K562 (cell line): ENCODE results near the gene DAPK2. TPM values are rescaled to one million over a fixed set of nuclear protein-coding genes. Genes with fewer than 3 reads are reported as not detected.

Experiments used
- ATAC-seq: fragments of 200-7000 bp; cut with Tn5 transposase; 3 replicates; pipeline ENCODE4 v1.9.1; 2020; ENCODE audit warnings: moderate library complexity
- BruUV-seq: library from RNA; stranded (reverse); fragments of 400-500 nt; replicated peaks from 2 replicates; lab custom pipeline; 2021; lab: Mats Ljungman, UMichigan
- CTCF ChIA-PET: fragments of 300-600 bp; formaldehyde crosslinking; extraction: SDS; loops from one replicate; lab custom pipeline; 2021; ENCODE audit warnings: low intra/inter-chr PET ratio; lab: Yijun Ruan, JAX
- POLR2A ChIA-PET: fragments of 300-600, 350-650 bp; sonication (Branson Sonifier 250); formaldehyde crosslinking; extraction: SDS; loops from one replicate; lab custom pipeline; 2021; ENCODE audit warnings: antibody characterized with exemption, inconsistent platforms; lab: Yijun Ruan, JAX
- DNase-seq, 4 experiments: peaks; one replicate each; pipeline versions ENCODE4 v3.0.0 to v3.0.0-alpha.2; 2011 to 2018; ENCODE audit warnings: low spot score in 3 of 4, mixed read lengths in 3 of 4; ENCODE audit errors: extremely low read depth in 1 of 4
- FAIRE-seq: peaks from 2 replicates; lab custom pipeline; 2011; peaks lifted over from hg19 to GRCh38; lab: Jason Lieb, UNC
- H2AFZ ChIP-seq: 2 replicates; pipeline ENCODE4 v1.6.0; 2011; ENCODE audit warnings: low read depth, low read length, control low read depth, inconsistent platforms
- H3K27ac ChIP-seq: fragments of 200-600 bp; 3 replicates; pipeline ENCODE4 v1.8.0; 2011; ENCODE audit warnings: low read depth, mild to moderate bottlenecking, control low read depth, inconsistent platforms, low read length, moderate library complexity, mixed read lengths; ENCODE audit errors: extremely low read depth
- H3K27me3 ChIP-seq, 2 experiments: fragments of 300-600 bp in 1 of 2; 2 replicates in 1 of 2; 3 replicates in 1 of 2; pipeline versions ENCODE4 v1.6.0 to v1.8.0; 2011; ENCODE audit warnings: inconsistent platforms in 2 of 2, low read length in 2 of 2, mild to moderate bottlenecking in 1 of 2, mixed read lengths in 1 of 2, moderate library complexity in 1 of 2; ENCODE audit not compliant: control insufficient read depth in 2 of 2, insufficient read depth in 2 of 2
- H3K36me3 ChIP-seq: fragments of 300-600 bp; 3 replicates; pipeline ENCODE4 v1.8.0; 2011; ENCODE audit warnings: mild to moderate bottlenecking, low read length, inconsistent platforms; ENCODE audit not compliant: control insufficient read depth, insufficient read depth
- H3K4me1 ChIP-seq, 2 experiments: fragments of 200-600 bp in 1 of 2; replicated peaks in 1 of 2; 2 replicates in 1 of 2; 3 replicates in 1 of 2; pipeline versions ENCODE4 v1.5.1 to v1.8.0; 2011; ENCODE audit warnings: inconsistent platforms in 2 of 2, low read length in 2 of 2, mild to moderate bottlenecking in 1 of 2, mixed read lengths in 1 of 2, moderate library complexity in 1 of 2; ENCODE audit not compliant: control insufficient read depth in 2 of 2, insufficient read depth in 2 of 2
- H3K4me2 ChIP-seq: 2 replicates; pipeline ENCODE4 v1.6.1; 2011; ENCODE audit warnings: low read length, control low read depth, inconsistent platforms, mixed read lengths; ENCODE audit not compliant: insufficient read depth
- H3K4me3 ChIP-seq: fragments of 200-600 bp; sonication (generic), shearing (Covaris generic); 2 replicates; pipeline ENCODE4 v1.5.1; 2016; ENCODE audit warnings: control low read depth, inconsistent platforms
- H3K79me2 ChIP-seq: fragments of 200-600 bp; 3 replicates; pipeline ENCODE4 v1.8.0; 2011; ENCODE audit warnings: low read length, inconsistent platforms; ENCODE audit not compliant: control insufficient read depth, insufficient read depth
- H3K9ac ChIP-seq, 2 experiments: 2 replicates each; pipeline versions ENCODE4 v1.6.0 to v1.6.1; 2011; ENCODE audit warnings: low read depth in 2 of 2, low read length in 2 of 2, control low read depth in 1 of 2, inconsistent platforms in 1 of 2, mild to moderate bottlenecking in 1 of 2, mixed read lengths in 1 of 2; ENCODE audit not compliant: insufficient read depth in 1 of 2
- H3K9me1 ChIP-seq: one replicate; pipeline ENCODE4 v1.6.0; 2011; ENCODE audit warnings: inconsistent platforms, mild to moderate bottlenecking, low read length, moderate library complexity; ENCODE audit not compliant: control insufficient read depth, insufficient read depth
- H3K9me3 ChIP-seq: replicated peaks from 2 replicates; pipeline ENCODE4 v1.5.1; 2011; ENCODE audit warnings: low read depth, low read length, inconsistent platforms; ENCODE audit not compliant: control insufficient read depth, insufficient read depth
- H4K20me1 ChIP-seq: replicated peaks from 2 replicates; pipeline ENCODE4 v1.6.1; 2011; ENCODE audit warnings: low read length, inconsistent platforms, mixed read lengths; ENCODE audit not compliant: control insufficient read depth, insufficient read depth
- AFF4 ChIP-seq: sonication (generic); formaldehyde crosslinking; IDR thresholded peaks from 2 replicates; pipeline ENCODE4 v1.8.0; 2023; ENCODE audit warnings: mild to moderate bottlenecking, missing genetic modification reagents
- ARHGAP35 ChIP-seq: fragments of 450-650 bp; IDR thresholded peaks from 2 replicates; pipeline ENCODE4 v1.6.1; 2018; ENCODE audit not compliant: partially characterized antibody
- ATF6 ChIP-seq: sonication (generic); formaldehyde crosslinking; IDR thresholded peaks from 2 replicates; pipeline ENCODE4 v1.4.0; 2020; ENCODE audit warnings: mild to moderate bottlenecking, missing genetic modification reagents
- GABPA ChIP-seq: fragments of 200-800 bp; sonication (Bioruptor generic); conservative IDR thresholded peaks from 2 replicates; pipeline ENCODE4 v1.6.1; 2016; ENCODE audit warnings: low read depth, missing genetic modification characterization, missing compliant biosample characterization
- KDM2B ChIP-seq: fragments of 250-450 bp; sonication (Bioruptor Pico); IDR thresholded peaks from 2 replicates; pipeline ENCODE4 v1.8.0; 2021; ENCODE audit warnings: mild to moderate bottlenecking, moderate library complexity
- MAZ ChIP-seq, 2 experiments: fragments of 450-650 bp in 1 of 2; sonication (generic) in 1 of 2; formaldehyde crosslinking; IDR thresholded peaks in 1 of 2; conservative IDR thresholded peaks in 1 of 2; 2 replicates each; pipeline versions ENCODE4 v1.4.0 to v1.5.0; 2020; ENCODE audit warnings: mild to moderate bottlenecking in 1 of 2, missing genetic modification reagents in 1 of 2
- MYC ChIP-seq, 2 experiments: fragments of 250-450 bp in 1 of 2; sonication (Bioruptor Pico) in 1 of 2; IDR thresholded peaks; 2 replicates each; pipeline versions ENCODE4 v1.5.1 to v1.6.1; 2012 to 2021; ENCODE audit warnings: low read depth in 2 of 2, borderline replicate concordance in 1 of 2, improper control_type of control experiment in 1 of 2, low read length in 1 of 2, mild to moderate bottlenecking in 1 of 2, moderate library complexity in 1 of 2
- NR0B1 ChIP-seq: fragments of 450-650 bp; IDR thresholded peaks from one replicate; pipeline ENCODE4 v1.6.1; 2018; ENCODE audit warnings: mild to moderate bottlenecking, moderate library complexity; ENCODE audit not compliant: partially characterized antibody
- POLR2H ChIP-seq: IDR thresholded peaks from 2 replicates; pipeline ENCODE4 v1.6.1; 2016; ENCODE audit warnings: missing genetic modification characterization, low read depth, mild to moderate bottlenecking, control low read depth, missing compliant biosample characterization, moderate library complexity
- SRSF3 ChIP-seq: fragments of 200-400 bp; formaldehyde crosslinking; IDR thresholded peaks from 2 replicates; pipeline ENCODE4 v1.6.1; 2016; ENCODE audit warnings: mild to moderate bottlenecking, low read length, moderate library complexity; ENCODE audit not compliant: insufficient read depth
- ZNF174 ChIP-seq: fragments of 250-450 bp; sonication (Bioruptor Pico); IDR thresholded peaks from 2 replicates; pipeline ENCODE4 v1.4.0; 2020; ENCODE audit warnings: mild to moderate bottlenecking
- ZNF224 ChIP-seq: sonication (generic); formaldehyde crosslinking; IDR thresholded peaks from 2 replicates; pipeline ENCODE4 v1.8.0; 2022; ENCODE audit warnings: mild to moderate bottlenecking, missing genetic modification reagents
- ZNF239 ChIP-seq: fragments of 250-450 bp; sonication (Bioruptor Pico); IDR thresholded peaks from 2 replicates; pipeline ENCODE4 v1.4.0; 2020; ENCODE audit warnings: mild to moderate bottlenecking
- WGBS: fragments of 100-300 bp; shearing (Covaris generic); methylation state at CpG from one replicate; pipeline ENCODE4 v1.1.6; 2016; ENCODE audit warnings: low coverage, mixed read lengths; ENCODE audit not compliant: insufficient coverage; ENCODE audit errors: missing lambda C conversion rate; 5-methylcytosine and 5-hydroxymethylcytosine counted together
- in situ Hi-C: fragments of 300-500 bp; cut with MboI; formaldehyde crosslinking; loops from 4 replicates; pipeline ENCODE4 v1.15.0; 2018; ENCODE audit warnings: inconsistent platforms, mixed read lengths
- intact Hi-C: fragments of 100-400 bp; cut with micrococcal nuclease; formaldehyde crosslinking; loops from 2 replicates; pipeline ENCODE4 v1.14.2; 2022
- polyA plus RNA-seq, 8 experiments: library from polyadenylated mRNA; depleted of rRNA in 4 of 8; stranded (reverse) in 5 of 8; unstranded in 3 of 8; fragments of >200 nt; fragmentation: Nextera tagmentation in 2 of 8; fragmentation: Illumina TruSeq in 1 of 8; extraction: Ambion mirVana in 2 of 8; extraction: Trizol in 1 of 8; gene quantifications; 2 replicates each; pipeline versions ENCODE4 v1.2.1 to v1.2.3, GENCODE V29; 2011 to 2014; ENCODE audit warnings: inconsistent platforms in 1 of 8, missing spikeins in 1 of 8
- total RNA-seq, 7 experiments: library from RNA; depleted of rRNA in 6 of 7; stranded (reverse); fragments of >200 nt in 6 of 7; fragmentation: Illumina TruSeq in 2 of 7; extraction: Trizol in 2 of 7; gene quantifications; 2 replicates each; pipeline versions ENCODE4 v1.2.1 to v1.2.3, GENCODE V29; 2011 to 2021; ENCODE audit warnings: low replicate concordance in 1 of 7

The DAPK2 gene
- total and polyA plus RNA-seq, 9 of the 15 experiments (the other 6 are each of a cell fraction or from before 2014, with no cell fraction given) = 0.14 to 5.2 (median 2.2) TPM

- Histone ChIP-seq H3K4me3 (no peak overlapping the region), H3K36me3 (no peaks in the 10 kb centered on the region), H4K20me1 (no peaks in the 10 kb centered on the region), H3K4me2 (no peak overlapping the region), H2AFZ (no peak overlapping the region), H3K27me3 (no peaks in the 10 kb centered on the region), H3K9me1 (no peaks in the 10 kb centered on the region), H3K4me1 (peaks cover 6 to 25% of the 10 kb centered on the region in 2 experiments), H3K79me2 (no peaks in the 10 kb centered on the region), H3K9ac (0 out of 4 replicates have a peak overlapping the region, but pooled peaks of 1 of the 2 experiments have one; percentile 53), H3K9me3 (no peaks in the 10 kb centered on the region), H3K27ac (no peak overlapping the region)
- in situ Hi-C loops (no loop called here), intact Hi-C loops (no loop called here)
- 10% methylated on average over 1 of the region's 1 CpG for WGBS
- BruUV-seq = no TSS peak
- POLR2A ChIA-PET = no interaction called here
- ATAC-seq (no peak), DNase-seq (no peak), FAIRE-seq (no peak)
- CTCF ChIA-PET = no interaction called here
- TF ChIP-seq ZNF174 (CRISPR knock-in tag) (no peak), SRSF3 (no peak), ATF6 (CRISPR knock-in tag) (no peak), AFF4 (CRISPR knock-in tag) (no peak), ARHGAP35 (no peak), ZNF224 (CRISPR knock-in tag) (no peak), MAZ (CRISPR knock-in tag; conservative IDR thresholded peaks at IDR 0.05 in 1 of 2, IDR thresholded peaks at IDR 0.05 in 1 of 2) (no peak), ZNF239 (CRISPR knock-in tag) (no peak), MYC (IDR thresholded peaks at IDR 0.05; ENCODE audit: low read depth, low read length) (no peak), MYC (CRISPR knock-in tag; IDR thresholded peaks at IDR 0.05; ENCODE audit: borderline replicate concordance, low read depth) (no peak), NR0B1 (no peak), POLR2H (tag) (no peak), GABPA (no peak), KDM2B (CRISPR knock-in tag) (no peak)
These were observed 73.5 kb downstream of the DAPK2 start for GRCh38 chr15:63972801-63973200.
